A673 (cell line): Measurements from ENCODE around the gene MOSPD3. TPM values are rescaled to one million over a fixed set of nuclear protein-coding genes. Genes with fewer than 3 reads are reported as not detected.

Experiments used
- BruUV-seq: library from RNA; stranded (reverse); fragments of 400-500 nt; replicated peaks from 2 replicates; lab custom pipeline; 2021; lab: Mats Ljungman, UMichigan
- CTCF ChIA-PET: fragments of 300-600 bp; sonication (Branson Sonifier 250); formaldehyde crosslinking; loops from one replicate; lab custom pipeline; 2022; ENCODE audit warnings: antibody characterized with exemption; lab: Charles Lee
- POLR2A ChIA-PET: fragments of 300-600 bp; sonication (Branson Sonifier 250); formaldehyde crosslinking; loops from one replicate; lab custom pipeline; 2022; ENCODE audit warnings: antibody characterized with exemption; ENCODE audit not compliant: low non-redundant PET; lab: Charles Lee
- DNase-seq: peaks from one replicate; pipeline ENCODE4 v3.0.0-alpha.2; 2015; ENCODE audit warnings: low spot score
- H3K27ac ChIP-seq: fragments of 200-600 bp; sonication (generic); 2 replicates; pipeline ENCODE4 v1.5.1; 2016; ENCODE audit warnings: mixed run types, low read depth, mild to moderate bottlenecking, mixed read lengths, antibody characterized with exemption, low read length; ENCODE audit not compliant: poor library complexity, severe bottlenecking
- H3K27me3 ChIP-seq: fragments of 200-600 bp; sonication (generic); replicated peaks from 2 replicates; pipeline ENCODE4 v1.6.1; 2017; ENCODE audit warnings: mixed run types, low read depth, mild to moderate bottlenecking, mixed read lengths, antibody characterized with exemption, low read length; ENCODE audit not compliant: insufficient read depth, poor library complexity
- H3K36me3 ChIP-seq: fragments of 200-600 bp; sonication (generic); 2 replicates; pipeline ENCODE4 v1.6.1; 2016; ENCODE audit warnings: mixed run types, mild to moderate bottlenecking, mixed read lengths, antibody characterized with exemption, low read length; ENCODE audit not compliant: insufficient read depth, poor library complexity, severe bottlenecking
- H3K4me1 ChIP-seq: fragments of 200-600 bp; sonication (generic); 2 replicates; pipeline ENCODE4 v1.6.1; 2017; ENCODE audit warnings: mixed run types, mild to moderate bottlenecking, mixed read lengths, antibody characterized with exemption, low read length; ENCODE audit not compliant: insufficient read depth, poor library complexity, severe bottlenecking
- H3K4me3 ChIP-seq: fragments of 200-600 bp; sonication (generic); 2 replicates; pipeline ENCODE4 v1.5.1; 2016; ENCODE audit warnings: low read depth, mixed run types, mild to moderate bottlenecking, mixed read lengths, low read length; ENCODE audit not compliant: poor library complexity, severe bottlenecking
- H3K9me3 ChIP-seq: fragments of 200-600 bp; sonication (generic); 2 replicates; pipeline ENCODE4 v1.6.1; 2016; ENCODE audit warnings: mixed run types, low read depth, mild to moderate bottlenecking, mixed read lengths, antibody characterized with exemption, low read length; ENCODE audit not compliant: poor library complexity, severe bottlenecking
- CTCF ChIP-seq: fragments of 300-800, 200-600 bp; sonication (generic); conservative IDR thresholded peaks from 2 replicates; pipeline ENCODE4 v1.5.1; 2017; ENCODE audit warnings: low read depth, mild to moderate bottlenecking, antibody characterized with exemption, low read length, moderate library complexity, mixed read lengths
- EZH2 ChIP-seq: fragments of 200-600 bp; sonication (generic); IDR thresholded peaks from 2 replicates; pipeline ENCODE4 v1.6.1; 2017; ENCODE audit warnings: borderline replicate concordance, low read depth, mild to moderate bottlenecking, mixed read lengths, antibody characterized with exemption, low read length; ENCODE audit not compliant: poor library complexity, severe bottlenecking
- intact Hi-C: fragments of 100-400 bp; cut with micrococcal nuclease; formaldehyde crosslinking; loops from one replicate; pipeline ENCODE4 v1.10.0; 2022; ENCODE audit not compliant: unreplicated experiment
- total RNA-seq: library from RNA; stranded (reverse); gene quantifications from 2 replicates; pipeline ENCODE4 v1.2.3, GENCODE V29; 2021

MOSPD3 gene
- total RNA-seq, 1 experiment from 2014 or later = 17.3 TPM

DNA sequence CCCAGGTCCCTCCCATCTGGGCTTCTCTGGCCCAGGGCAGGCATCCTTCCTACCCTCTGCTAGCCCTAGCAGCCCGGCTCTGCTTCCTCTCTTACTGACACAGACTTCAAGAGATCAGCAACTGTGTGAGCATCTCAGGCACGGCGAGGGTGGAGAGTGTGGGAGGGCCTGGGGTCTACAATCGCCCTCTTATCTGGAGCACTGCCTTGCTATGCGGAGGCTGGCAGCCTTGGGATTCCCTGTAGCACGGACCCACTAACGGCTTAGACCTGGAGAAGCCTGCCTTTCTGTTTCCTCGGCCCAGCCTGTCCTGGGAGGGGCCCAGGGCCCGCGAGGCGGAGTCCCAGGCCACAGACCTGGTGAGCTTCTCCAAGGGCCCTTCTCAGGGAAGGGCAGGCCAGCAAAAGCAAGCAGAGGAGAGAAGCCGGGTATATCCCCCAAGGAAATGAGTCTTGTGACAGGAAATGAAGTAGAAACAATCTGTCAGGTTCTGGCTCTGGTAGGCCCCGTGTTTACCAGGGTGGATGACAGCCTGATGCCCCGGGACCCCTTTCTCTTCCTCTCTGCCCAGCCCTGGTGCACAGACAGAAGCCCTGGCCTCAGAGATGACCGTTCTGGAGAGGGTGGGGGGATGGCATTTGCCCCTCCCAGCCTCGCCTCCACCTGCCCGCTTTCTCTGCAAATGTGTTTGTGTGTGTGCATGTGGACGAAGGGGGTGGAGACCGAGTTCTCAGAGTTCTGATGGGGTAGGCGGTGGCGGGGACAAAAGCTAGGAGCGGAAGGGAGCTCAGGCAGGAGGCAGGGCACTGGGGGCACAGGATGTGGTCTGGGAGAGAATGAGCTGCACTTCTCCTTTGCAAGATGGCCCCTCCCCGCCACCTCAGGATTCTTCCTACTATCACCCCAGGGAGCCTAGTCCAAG, 28.9 kb upstream of the MOSPD3 start:
- intact Hi-C loops = loop anchor here (10.0 kb wide), 1 partner anchor 91 kb away; the partner anchor contains the start of gene GNB2
- peaks cover 31% of the 10 kb centered on the region for H3K36me3 ChIP-seq
- H3K4me1 ChIP-seq = peaks cover 19% of the 10 kb centered on the region
- no peaks in the 10 kb centered on the region for H3K9me3 ChIP-seq
- ChIA-PET CTCF (no interaction called here), POLR2A (no interaction called here)
- H3K27ac ChIP-seq = peak overlapping the region; percentile 96
- no peaks in the 10 kb centered on the region for H3K27me3 ChIP-seq
- no peak overlapping the region for H3K4me3 ChIP-seq
- TF ChIP-seq CTCF (no peak), EZH2 (no peak)
- DNase-seq = no peak
- TSS peak; percentile 13 for BruUV-seq

- Histone ChIP-seq H3K36me3 (peaks cover 28% of the 10 kb centered on the region), H3K27me3 (no peaks in the 10 kb centered on the region), H3K4me1 (peaks cover 19% of the 10 kb centered on the region), H3K27ac (peak overlapping the region; percentile 96), H3K4me3 (peak overlapping the region; percentile 93), H3K9me3 (no peaks in the 10 kb centered on the region)
- CTCF ChIA-PET = interaction anchor here (0.5 to 0.6 kb wide), 2 partner anchors 114 to 243 kb away, joined by 3 to 7 read pairs; partner anchors contain the start of gene EPHB4
- DNase-seq = no peak
- intact Hi-C loops = loop anchor here (10.0 kb wide), 1 partner anchor 91 kb away; the partner anchor contains the start of gene GNB2
- TF ChIP-seq EZH2 = no peak
- TF ChIP-seq CTCF = no peak
- POLR2A ChIA-PET = no interaction called here
- no TSS peak for BruUV-seq
Measured at GRCh38 chr7:100584054-100584682, 28.2 kb upstream of the MOSPD3 start.

- intact Hi-C loops = loop anchor here (10.0 kb wide), 1 partner anchor 90 kb away; the partner anchor contains the start of gene GNB2
- Histone ChIP-seq H3K36me3 (peaks cover 24% of the 10 kb centered on the region), H3K9me3 (no peaks in the 10 kb centered on the region), H3K27ac (peak overlapping the region; percentile 96), H3K4me1 (peaks cover 19% of the 10 kb centered on the region), H3K4me3 (peak overlapping the region; percentile 93), H3K27me3 (no peaks in the 10 kb centered on the region)
- TF ChIP-seq CTCF = no peak
- no peak for TF ChIP-seq EZH2
- ChIA-PET CTCF (interaction anchor here (0.5 to 0.6 kb wide), 2 partner anchors 115 to 243 kb away, joined by 3 to 7 read pairs; partner anchors contain the start of gene EPHB4), POLR2A (no interaction called here)
- peak; percentile 54 for DNase-seq
- TSS peak; percentile 37 for BruUV-seq
Measured at GRCh38 chr7:100584683-100585510, 27.4 kb upstream of the MOSPD3 start.
